KMS-11 (cell line): ENCODE measurements around the gene LRRC56.

Experiments
- H2AFZ ChIP-seq: fragments of 200-600 bp; sonication (generic); 2 replicates; pipeline ENCODE4 v1.6.1; 2016; ENCODE audit warnings: antibody characterized with exemption, mixed run types, low read depth
- H3K27ac ChIP-seq: fragments of 200-600 bp; sonication (generic); 2 replicates; pipeline ENCODE4 v1.6.1; 2016; ENCODE audit warnings: mild to moderate bottlenecking, mixed run types
- H3K27me3 ChIP-seq: fragments of 200-600 bp; sonication (generic); 2 replicates; pipeline ENCODE4 v1.6.1; 2017; ENCODE audit warnings: mild to moderate bottlenecking, low read depth, mixed run types, moderate library complexity; ENCODE audit not compliant: insufficient read depth
- H3K36me3 ChIP-seq: fragments of 200-600 bp; sonication (generic); 2 replicates; pipeline ENCODE4 v1.6.1; 2017; ENCODE audit warnings: mild to moderate bottlenecking, mixed run types; ENCODE audit not compliant: insufficient read depth
- H3K4me1 ChIP-seq: fragments of 200-600 bp; sonication (generic); 2 replicates; pipeline ENCODE4 v1.6.1; 2016; ENCODE audit warnings: mild to moderate bottlenecking, low read depth, mixed run types; ENCODE audit not compliant: poor library complexity, severe bottlenecking
- H3K4me2 ChIP-seq: fragments of 200-600 bp; sonication (generic); 2 replicates; pipeline ENCODE4 v1.7.0; 2016; ENCODE audit warnings: mild to moderate bottlenecking, mixed run types
- H3K4me3 ChIP-seq: fragments of 200-600 bp; sonication (generic); IDR thresholded peaks from 2 replicates; pipeline ENCODE4 v1.6.1; 2017; ENCODE audit warnings: low read depth, low read length, mixed read lengths; ENCODE audit not compliant: insufficient read depth
- H3K79me2 ChIP-seq: fragments of 200-600 bp; sonication (generic); 2 replicates; pipeline ENCODE4 v1.6.1; 2016; ENCODE audit warnings: low read depth, mixed run types; ENCODE audit not compliant: insufficient read depth
- H3K9ac ChIP-seq: fragments of 200-600 bp; sonication (generic); 2 replicates; pipeline ENCODE4 v1.6.1; 2016; ENCODE audit warnings: mild to moderate bottlenecking, mixed run types
- H4K20me1 ChIP-seq: fragments of 200-600 bp; sonication (generic); 2 replicates; pipeline ENCODE4 v1.6.1; 2016; ENCODE audit warnings: mild to moderate bottlenecking, mixed run types; ENCODE audit not compliant: insufficient read depth
- CTCF ChIP-seq: fragments of 200-600 bp; sonication (generic); conservative IDR thresholded peaks from 2 replicates; pipeline ENCODE4 v1.6.1; 2017; ENCODE audit warnings: low read depth, mild to moderate bottlenecking, antibody characterized with exemption, low read length, moderate library complexity, mixed read lengths

The LRRC56 gene

GRCh38 chr11:563066-563811, 25.9 kb downstream of the LRRC56 start:
- H4K20me1 ChIP-seq = no peaks in the 10 kb centered on the region

GRCh38 chr11:563812-564578, 26.7 kb downstream of the LRRC56 start:
- H3K27me3 ChIP-seq = no peaks in the 10 kb centered on the region
- no peaks in the 10 kb centered on the region for H4K20me1 ChIP-seq
- H3K4me2 ChIP-seq = no peak overlapping the region
- H3K36me3 ChIP-seq = no peaks in the 10 kb centered on the region
- H3K79me2 ChIP-seq = no peaks in the 10 kb centered on the region
- peaks cover 13% of the 10 kb centered on the region for H3K4me1 ChIP-seq
- no peak overlapping the region for H3K9ac ChIP-seq
- no peak overlapping the region for H3K27ac ChIP-seq
- H2AFZ ChIP-seq = no peak overlapping the region
- no peak for TF ChIP-seq CTCF
- no peak overlapping the region for H3K4me3 ChIP-seq

More at GRCh38 chr11:563066-563811, 25.9 kb downstream of the LRRC56 start:
- H3K27me3 ChIP-seq = no peaks in the 10 kb centered on the region
- no peak overlapping the region for H3K4me2 ChIP-seq
- no peak for TF ChIP-seq CTCF
- no peaks in the 10 kb centered on the region for H3K36me3 ChIP-seq
- peaks cover 13% of the 10 kb centered on the region for H3K4me1 ChIP-seq
- H2AFZ ChIP-seq = no peak overlapping the region
- H3K27ac ChIP-seq = no peak overlapping the region
- H3K79me2 ChIP-seq = no peaks in the 10 kb centered on the region
- no peak overlapping the region for H3K4me3 ChIP-seq
- no peak overlapping the region for H3K9ac ChIP-seq

GRCh38 chr11:565921-566509, 28.7 kb downstream of the LRRC56 start:
- Histone ChIP-seq H3K27me3 (no peaks in the 10 kb centered on the region), H3K4me2 (no peak overlapping the region), H4K20me1 (no peaks in the 10 kb centered on the region), H2AFZ (no peak overlapping the region), H3K4me1 (peaks cover 6% of the 10 kb centered on the region), H3K4me3 (no peak overlapping the region), H3K27ac (no peak overlapping the region), H3K9ac (no peak overlapping the region), H3K79me2 (no peaks in the 10 kb centered on the region), H3K36me3 (no peaks in the 10 kb centered on the region)
- TF ChIP-seq CTCF = no peak

- H3K36me3 ChIP-seq = no peaks in the 10 kb centered on the region
- H4K20me1 ChIP-seq = no peaks in the 10 kb centered on the region
- H3K4me2 ChIP-seq = no peak overlapping the region
- H3K9ac ChIP-seq = no peak overlapping the region
- H3K27ac ChIP-seq = no peak overlapping the region
- no peaks in the 10 kb centered on the region for H3K27me3 ChIP-seq
- H3K4me3 ChIP-seq = no peak overlapping the region
- no peaks in the 10 kb centered on the region for H3K79me2 ChIP-seq
- no peak overlapping the region for H2AFZ ChIP-seq
- no peak for TF ChIP-seq CTCF
- H3K4me1 ChIP-seq = peaks cover 3% of the 10 kb centered on the region
Observed at GRCh38 chr11:567011-567628, 29.8 kb downstream of the LRRC56 start.
